Bladder microvascular endothelial cell (primary cell): Measurements from ENCODE around the gene IRF8. TPM values are rescaled to one million over a fixed set of nuclear protein-coding genes. Genes with fewer than 3 reads are reported as not detected.

Experiments used
- total RNA-seq: library from RNA; depleted of rRNA; stranded (reverse); fragments of >200 nt; gene quantifications from 2 replicates; pipeline ENCODE4 v1.2.3, GENCODE V29; 2014

The IRF8 gene, protein sequence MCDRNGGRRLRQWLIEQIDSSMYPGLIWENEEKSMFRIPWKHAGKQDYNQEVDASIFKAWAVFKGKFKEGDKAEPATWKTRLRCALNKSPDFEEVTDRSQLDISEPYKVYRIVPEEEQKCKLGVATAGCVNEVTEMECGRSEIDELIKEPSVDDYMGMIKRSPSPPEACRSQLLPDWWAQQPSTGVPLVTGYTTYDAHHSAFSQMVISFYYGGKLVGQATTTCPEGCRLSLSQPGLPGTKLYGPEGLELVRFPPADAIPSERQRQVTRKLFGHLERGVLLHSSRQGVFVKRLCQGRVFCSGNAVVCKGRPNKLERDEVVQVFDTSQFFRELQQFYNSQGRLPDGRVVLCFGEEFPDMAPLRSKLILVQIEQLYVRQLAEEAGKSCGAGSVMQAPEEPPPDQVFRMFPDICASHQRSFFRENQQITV
- total RNA-seq = 0.32 and 23.8 TPM in 2 replicates

DNA sequence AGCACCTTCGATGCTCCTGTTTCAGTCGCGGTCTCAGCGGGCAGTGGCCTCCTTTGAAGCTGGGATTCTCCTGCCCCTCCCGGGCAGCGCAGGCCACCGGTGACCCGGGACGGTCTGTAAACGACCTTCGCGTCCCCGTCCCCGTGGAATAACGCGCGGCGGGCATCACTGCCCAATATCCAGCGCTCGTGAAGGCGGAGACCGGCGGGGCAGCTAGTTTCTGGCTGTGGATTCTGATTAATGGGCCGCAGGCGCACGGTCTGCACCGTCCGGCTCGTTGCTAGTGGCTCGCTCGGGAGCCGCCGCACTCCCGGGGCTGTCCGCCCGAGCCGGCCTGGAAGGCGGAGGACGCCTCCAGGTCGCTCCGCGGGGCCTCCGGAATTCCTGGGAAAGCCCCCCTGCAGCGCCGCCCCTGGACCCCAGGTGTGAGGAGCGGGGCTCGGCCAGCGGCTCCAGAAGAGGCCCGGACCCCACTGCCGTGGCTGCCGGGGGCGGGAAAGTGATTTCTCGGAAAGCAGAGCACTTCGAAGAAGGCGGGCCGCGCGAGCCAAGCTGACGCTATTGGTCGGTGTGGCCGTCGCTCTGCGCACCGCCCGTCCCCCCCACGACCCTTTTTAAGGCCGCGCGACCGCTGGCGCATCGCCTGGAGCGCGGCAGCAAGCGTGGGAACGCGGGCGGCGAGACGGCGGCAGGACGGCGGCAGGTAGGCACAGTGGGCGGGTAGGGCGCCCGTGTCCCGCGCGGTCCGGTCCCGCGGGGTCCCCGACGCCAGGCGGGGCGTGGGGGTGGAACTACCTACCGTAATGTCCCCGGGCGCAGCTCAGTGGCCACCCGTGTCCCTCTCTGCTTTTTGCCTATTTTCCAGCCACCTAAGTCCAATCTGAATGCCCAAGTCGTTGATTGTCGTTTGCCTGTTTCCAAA, at the start of gene IRF8:
TSS of gene IRF8 (plus strand) at position 642 of the 922 bp plus-strand sequence. CDS start 3,854 bp downstream, outside the sequence.

Other genes starting within 250 kb of the IRF8 start
- gene GINS2, start 210.2 kb upstream of the IRF8 start, total RNA-seq = 7.2 and 8.7 TPM in 2 replicates
- gene C16orf74, start 148.1 kb upstream of the IRF8 start, total RNA-seq = 8.4 and 11.0 TPM in 2 replicates
- 28.0 and 35.7 TPM in 2 replicates for gene EMC8, start 99.6 kb upstream of the IRF8 start, total RNA-seq
- 304 and 475 TPM in 2 replicates for gene COX4I1, start 99.5 kb upstream of the IRF8 start, total RNA-seq